ENCODE data around the gene FAM13A.
A peak's percentile ranks its signal among the peaks of the same experiment; 100 is the strongest.
"Not testable (repeated sequence)": the region's sequence is repeated elsewhere in the genome, so short reads cannot be mapped to it uniquely, and the experiment has no call there.

The FAM13A gene

DNA sequence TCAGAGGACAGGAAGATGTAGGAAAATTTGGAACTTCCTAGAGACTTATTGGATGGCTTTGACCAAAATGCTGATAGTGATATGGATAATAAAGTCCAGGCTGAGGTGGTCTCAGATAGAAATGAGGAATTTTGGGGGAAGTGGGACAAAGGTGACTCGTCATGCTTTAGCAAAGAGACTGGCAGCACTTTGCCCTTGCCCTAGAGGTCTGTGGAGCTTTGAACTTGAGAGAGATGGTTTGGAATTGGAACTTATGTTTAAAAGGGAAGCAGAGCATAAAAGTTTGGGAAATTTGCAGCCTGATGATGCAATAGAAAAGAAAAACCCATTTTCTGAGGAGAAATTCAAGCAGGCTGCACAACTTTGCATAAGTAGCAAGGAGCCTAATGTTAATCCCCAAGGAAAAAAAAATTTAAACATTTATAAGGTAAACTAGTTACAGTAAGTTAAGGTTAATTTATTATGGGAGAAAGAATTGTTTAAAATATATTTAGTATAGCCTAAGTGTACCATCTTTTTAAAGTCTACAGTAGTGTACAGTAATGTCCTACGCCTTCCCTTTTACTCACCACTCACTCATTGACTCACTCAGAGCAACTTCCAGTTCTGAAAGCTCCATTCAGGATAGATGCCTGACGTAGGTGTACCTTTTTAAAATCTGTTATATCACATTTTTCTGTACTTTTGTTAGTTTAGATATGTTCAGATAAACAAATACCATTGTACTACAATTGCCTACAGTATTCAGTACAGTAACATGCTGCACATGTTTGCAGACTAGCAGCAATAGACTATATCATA lies 101.2 kb downstream of the FAM13A start:
- Mint-ChIP-seq H3K36me3 (ENCODE audit: insufficient read depth) (no peaks in the 10 kb centered on the region), H3K9me3 (no peaks in the 10 kb centered on the region), H3K27me3 (peaks cover 0 to 18% of the 10 kb centered on the region in 2 donors), H3K4me1 (ENCODE audit: low read depth in 2 of 2) (no peaks in the 10 kb centered on the region), H3K4me3 (no peak overlapping the region), H3K27ac (no peak overlapping the region)
- ATAC-seq (replicated peaks) (no peak), DNase-seq (no peak)

GRCh38 chr4:88953400-88953799 lies 103.6 kb downstream of the FAM13A start:
- Mint-ChIP-seq H3K27me3 (peaks cover 3 to 8% of the 10 kb centered on the region in 2 donors), H3K4me3 (no peak overlapping the region), H3K4me1 (ENCODE audit: low read depth in 2 of 2) (no peaks in the 10 kb centered on the region), H3K27ac (no peak overlapping the region), H3K9me3 (no peaks in the 10 kb centered on the region), H3K36me3 (ENCODE audit: insufficient read depth) (no peaks in the 10 kb centered on the region)
- no peak for DNase-seq
- ATAC-seq (replicated peaks): no peak

- no peak for DNase-seq
- Mint-ChIP-seq H3K4me1 (ENCODE audit: low read depth in 2 of 2) (no peaks in the 10 kb centered on the region), H3K27me3 (peaks cover 8 to 12% of the 10 kb centered on the region in 2 donors), H3K27ac (no peak overlapping the region), H3K4me3 (no peak overlapping the region), H3K9me3 (no peaks in the 10 kb centered on the region), H3K36me3 (ENCODE audit: insufficient read depth) (no peaks in the 10 kb centered on the region)
- no peak for ATAC-seq (replicated peaks)
Observed at GRCh38 chr4:88952081-88952480, 104.9 kb downstream of the FAM13A start.

- no peak overlapping the region for H3K4me3 Mint-ChIP-seq
- H3K4me1 Mint-ChIP-seq (ENCODE audit: low read depth in 2 of 2): no peaks in the 10 kb centered on the region
- peaks cover 8 to 12% of the 10 kb centered on the region in 2 donors for H3K27me3 Mint-ChIP-seq
- no peaks in the 10 kb centered on the region for H3K36me3 Mint-ChIP-seq (ENCODE audit: insufficient read depth)
- no peak for ATAC-seq (replicated peaks)
- H3K9me3 Mint-ChIP-seq: no peaks in the 10 kb centered on the region
- no peak overlapping the region for H3K27ac Mint-ChIP-seq
- no peak for DNase-seq
Observed at GRCh38 chr4:88949605-88950004, 107.4 kb downstream of the FAM13A start.

- Mint-ChIP-seq H3K4me3 (no peak overlapping the region), H3K27ac (no peak overlapping the region)
- DNase-seq: no peak
Observed at GRCh38 chr4:88940506-88940905, 116.5 kb downstream of the FAM13A start.

DNA sequence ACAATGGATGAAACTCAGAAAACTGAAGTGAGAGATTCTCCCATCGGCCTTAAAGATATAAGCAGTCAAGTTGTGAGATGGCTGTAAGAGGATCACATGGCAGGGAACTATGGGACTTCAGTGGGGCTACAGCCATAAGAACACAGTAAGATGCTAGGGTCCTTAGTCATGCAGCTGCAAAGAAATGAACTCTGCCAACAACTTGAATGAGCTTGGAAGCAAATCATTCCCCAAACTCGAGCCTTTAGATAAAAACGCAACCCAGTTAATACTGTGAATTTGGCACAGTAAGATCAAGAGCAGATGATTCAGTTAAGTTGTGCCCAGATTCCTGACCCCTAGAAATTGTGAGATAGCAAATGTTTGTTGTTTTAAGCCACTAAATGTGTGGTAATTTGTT lies 117.3 kb downstream of the FAM13A start:
- Mint-ChIP-seq H3K27me3 (peaks cover 0 to 6% of the 10 kb centered on the region in 2 donors), H3K4me1 (ENCODE audit: low read depth in 2 of 2) (no peaks in the 10 kb centered on the region), H3K9me3 (no peaks in the 10 kb centered on the region), H3K27ac (peak overlapping the region in 1 of 2 donors; percentile 45), H3K4me3 (no peak overlapping the region), H3K36me3 (ENCODE audit: insufficient read depth) (no peaks in the 10 kb centered on the region)
- no peak for ATAC-seq (replicated peaks)
- no peak for DNase-seq

More at GRCh38 chr4:88940506-88940905, 116.5 kb downstream of the FAM13A start:
- Mint-ChIP-seq H3K9me3 (no peaks in the 10 kb centered on the region), H3K27me3 (peaks cover 0 to 6% of the 10 kb centered on the region in 2 donors), H3K4me1 (ENCODE audit: low read depth in 2 of 2) (no peaks in the 10 kb centered on the region), H3K36me3 (ENCODE audit: insufficient read depth) (no peaks in the 10 kb centered on the region)
- no peak for ATAC-seq (replicated peaks)

DNA sequence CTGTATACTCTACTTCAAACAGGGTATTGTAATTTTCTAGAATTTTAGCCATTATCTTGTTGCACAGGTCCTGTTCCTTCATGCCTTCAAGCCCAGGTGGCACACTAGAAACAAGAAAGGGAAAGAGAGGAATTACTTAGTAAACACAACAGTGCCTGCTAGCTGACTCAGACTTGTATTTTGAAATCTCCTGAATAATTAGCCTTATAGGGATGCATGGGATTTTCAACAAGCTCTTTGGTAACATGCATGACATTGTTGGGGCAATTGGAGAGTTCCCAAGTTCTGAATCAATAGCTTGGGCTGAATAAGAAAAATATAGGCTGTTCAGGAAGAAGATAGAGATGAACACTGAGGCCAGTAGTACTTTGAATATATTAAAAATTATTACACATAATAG lies 118.8 kb downstream of the FAM13A start:
- Mint-ChIP-seq H3K9me3 (no peaks in the 10 kb centered on the region), H3K27ac (no peak overlapping the region), H3K4me1 (ENCODE audit: low read depth in 2 of 2) (no peaks in the 10 kb centered on the region), H3K36me3 (ENCODE audit: insufficient read depth) (no peaks in the 10 kb centered on the region), H3K27me3 (peaks cover 0 to 6% of the 10 kb centered on the region in 2 donors), H3K4me3 (no peak overlapping the region)
- no peak for ATAC-seq (replicated peaks)
- no peak for DNase-seq

- ATAC-seq (replicated peaks) (no peak), DNase-seq (no peak)
- Mint-ChIP-seq H3K9me3 (no peaks in the 10 kb centered on the region), H3K4me3 (no peak overlapping the region), H3K27me3 (peaks cover 0 to 6% of the 10 kb centered on the region in 2 donors), H3K4me1 (ENCODE audit: low read depth in 2 of 2) (no peaks in the 10 kb centered on the region), H3K36me3 (ENCODE audit: insufficient read depth) (no peaks in the 10 kb centered on the region), H3K27ac (no peak overlapping the region)
Observed at GRCh38 chr4:88937081-88937480, 119.9 kb downstream of the FAM13A start.

GRCh38 chr4:88933414-88934160 lies 123.4 kb downstream of the FAM13A start:
- Mint-ChIP-seq H3K27me3 (no peaks in the 10 kb centered on the region), H3K36me3 (ENCODE audit: insufficient read depth) (no peaks in the 10 kb centered on the region), H3K9me3 (no peaks in the 10 kb centered on the region), H3K4me1 (ENCODE audit: low read depth in 2 of 2) (peaks cover 0 to 1% of the 10 kb centered on the region in 2 donors), H3K4me3 (no peak overlapping the region), H3K27ac (no peak overlapping the region)
- DNase-seq: no peak
- ATAC-seq (replicated peaks): no peak

GRCh38 chr4:88928852-88929251 lies 128.1 kb downstream of the FAM13A start:
- peaks cover 0 to 1% of the 10 kb centered on the region in 2 donors for H3K4me1 Mint-ChIP-seq (ENCODE audit: low read depth in 2 of 2)
- DNase-seq (no peak), ATAC-seq (replicated peaks) (no peak)
- no peaks in the 10 kb centered on the region for H3K36me3 Mint-ChIP-seq (ENCODE audit: insufficient read depth)
- no peak overlapping the region for H3K4me3 Mint-ChIP-seq
- H3K27me3 Mint-ChIP-seq: peaks cover 0 to 8% of the 10 kb centered on the region in 2 donors
- H3K27ac Mint-ChIP-seq: no peak overlapping the region
- H3K9me3 Mint-ChIP-seq: no peaks in the 10 kb centered on the region

DNA sequence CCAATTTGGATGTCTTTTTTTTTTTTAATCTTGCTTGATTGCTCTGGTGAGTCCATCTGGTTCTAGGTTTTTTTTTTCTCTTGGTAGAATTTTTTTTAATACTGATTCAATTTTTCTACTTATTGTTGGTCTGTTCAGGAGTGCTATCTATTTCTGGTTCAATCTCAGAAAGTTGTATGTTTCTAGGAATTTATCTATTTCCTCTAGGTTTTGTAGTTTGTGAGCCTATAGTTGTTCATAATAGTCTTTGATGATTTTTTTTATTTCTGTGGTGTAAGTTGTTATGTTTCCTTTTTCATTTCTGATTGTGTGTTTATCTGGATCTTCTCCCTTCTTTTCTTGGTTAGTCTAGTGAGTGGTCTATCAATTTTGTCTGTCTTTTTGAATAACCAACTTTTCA lies 129.6 kb downstream of the FAM13A start:
- H3K36me3 Mint-ChIP-seq (ENCODE audit: insufficient read depth): no peaks in the 10 kb centered on the region
- H3K4me1 Mint-ChIP-seq (ENCODE audit: low read depth in 2 of 2): peaks cover 0 to 1% of the 10 kb centered on the region in 2 donors
- H3K27ac Mint-ChIP-seq: no peak overlapping the region
- peaks cover 0 to 8% of the 10 kb centered on the region in 2 donors for H3K27me3 Mint-ChIP-seq
- DNase-seq: no peak
- ATAC-seq (replicated peaks): no peak
- H3K9me3 Mint-ChIP-seq: no peaks in the 10 kb centered on the region
- H3K4me3 Mint-ChIP-seq: no peak overlapping the region

- Mint-ChIP-seq H3K4me1 (ENCODE audit: low read depth in 2 of 2) (no peaks in the 10 kb centered on the region), H3K4me3 (no peak overlapping the region), H3K27ac (no peak overlapping the region), H3K9me3 (no peaks in the 10 kb centered on the region), H3K36me3 (ENCODE audit: insufficient read depth) (no peaks in the 10 kb centered on the region), H3K27me3 (peaks cover 8 to 16% of the 10 kb centered on the region in 2 donors)
- DNase-seq: no peak
- ATAC-seq (replicated peaks): no peak
Observed at GRCh38 chr4:88919056-88919455, 137.9 kb downstream of the FAM13A start.

GRCh38 chr4:88913181-88913580 lies 143.8 kb downstream of the FAM13A start:
- H3K4me3 Mint-ChIP-seq, H3K27ac Mint-ChIP-seq: not testable (repeated sequence)

More at GRCh38 chr4:88913181-88913580, 143.8 kb downstream of the FAM13A start:
- H3K4me1 Mint-ChIP-seq (ENCODE audit: low read depth in 2 of 2); H3K36me3 Mint-ChIP-seq (ENCODE audit: insufficient read depth); ATAC-seq (replicated peaks); DNase-seq; H3K9me3 Mint-ChIP-seq; H3K27me3 Mint-ChIP-seq: not testable (repeated sequence)
